Liver (tissue), 9 donors: ENCODE data around the gene KAZN. TPM values are rescaled to one million over a fixed set of nuclear protein-coding genes. Genes with fewer than 3 reads are reported as not detected.

Experiments used
- DNase-seq: peaks from one replicate; pipeline ENCODE4 v3.0.0-alpha.2; 2017; ENCODE audit warnings: low spot score
- H3K27ac ChIP-seq, 2 donors: one replicate each; pipeline ENCODE4 v1.7.0; 2013; ENCODE audit warnings: inconsistent platforms in 2 of 2, low read length in 2 of 2, control low read depth in 1 of 2, low read depth in 1 of 2, mild to moderate bottlenecking in 1 of 2
- H3K27me3 ChIP-seq, 4 donors: one replicate each; pipeline versions ENCODE4 v1.6.1 to v1.7.0; 2013; ENCODE audit warnings: low read length in 3 of 4, inconsistent platforms in 1 of 4, mild to moderate bottlenecking in 1 of 4, moderate library complexity in 1 of 4; ENCODE audit not compliant: control insufficient read depth in 4 of 4, insufficient read depth in 4 of 4
- H3K36me3 ChIP-seq, 4 donors: one replicate each; pipeline versions ENCODE4 v1.6.1 to v1.7.0; 2013; ENCODE audit warnings: low read length in 3 of 4, mild to moderate bottlenecking in 3 of 4, low read depth in 1 of 4, moderate library complexity in 1 of 4; ENCODE audit not compliant: control insufficient read depth in 4 of 4, insufficient read depth in 3 of 4
- H3K4me1 ChIP-seq, 4 donors: one replicate each; pipeline versions ENCODE4 v1.6.1 to v1.7.0; 2013; ENCODE audit warnings: low read length in 3 of 4, mild to moderate bottlenecking in 3 of 4, moderate library complexity in 1 of 4; ENCODE audit not compliant: control insufficient read depth in 4 of 4, insufficient read depth in 4 of 4
- H3K4me3 ChIP-seq, 3 donors: one replicate each; pipeline versions ENCODE4 v1.6.1 to v1.7.0; 2013; ENCODE audit warnings: low read length in 3 of 3, control low read depth in 1 of 3, low read depth in 1 of 3, mild to moderate bottlenecking in 1 of 3
- H3K9ac ChIP-seq, 2 donors: one replicate each; pipeline ENCODE4 v1.7.0; 2013; ENCODE audit warnings: low read length in 2 of 2, mild to moderate bottlenecking in 2 of 2, moderate library complexity in 2 of 2, control low read depth in 1 of 2, low read depth in 1 of 2
- H3K9me3 ChIP-seq, 4 donors: one replicate each; pipeline versions ENCODE4 v1.6.1 to v1.7.0; 2013; ENCODE audit warnings: low read length in 3 of 4; ENCODE audit not compliant: control insufficient read depth in 4 of 4
- EGR1 ChIP-seq, 2 donors: IDR thresholded peaks; 2 replicates each; pipeline ENCODE4 v1.6.1; 2016 to 2018; ENCODE audit warnings: antibody characterized with exemption in 2 of 2, low read depth in 2 of 2
- FOXA1 ChIP-seq: IDR thresholded peaks from 2 replicates; pipeline ENCODE4 v1.6.1; 2016; ENCODE audit warnings: antibody characterized with exemption
- FOXA2 ChIP-seq: IDR thresholded peaks from 2 replicates; pipeline ENCODE4 v1.6.1; 2016; ENCODE audit warnings: antibody characterized with exemption
- GABPA ChIP-seq, 2 donors: IDR thresholded peaks in 1 of 2; conservative IDR thresholded peaks in 1 of 2; 2 replicates each; pipeline ENCODE4 v1.6.1; 2016; ENCODE audit warnings: antibody characterized with exemption in 2 of 2, mild to moderate bottlenecking in 1 of 2, moderate library complexity in 1 of 2
- HNF4A ChIP-seq, 2 donors: conservative IDR thresholded peaks; 2 replicates each; pipeline ENCODE4 v1.6.1; 2016; ENCODE audit warnings: antibody characterized with exemption in 2 of 2, mild to moderate bottlenecking in 2 of 2
- HNF4G ChIP-seq: IDR thresholded peaks from 2 replicates; pipeline ENCODE4 v1.6.1; 2016; ENCODE audit warnings: antibody characterized with exemption
- JUND ChIP-seq, 2 donors: IDR thresholded peaks; 2 replicates each; pipeline ENCODE4 v1.6.1; 2016; ENCODE audit warnings: antibody characterized with exemption in 2 of 2
- NR2F2 ChIP-seq: IDR thresholded peaks from 2 replicates; pipeline ENCODE4 v1.6.1; 2016; ENCODE audit warnings: antibody characterized with exemption
- RXRA ChIP-seq, 2 donors: IDR thresholded peaks; 2 replicates each; pipeline ENCODE4 v1.6.1; 2017 to 2018; ENCODE audit warnings: antibody characterized with exemption in 2 of 2, mild to moderate bottlenecking in 1 of 2
- SP1 ChIP-seq: IDR thresholded peaks from 2 replicates; pipeline ENCODE4 v1.6.1; 2018; ENCODE audit warnings: antibody characterized with exemption, mild to moderate bottlenecking
- TAF1 ChIP-seq: conservative IDR thresholded peaks from 2 replicates; pipeline ENCODE4 v1.6.1; 2016; ENCODE audit warnings: antibody characterized with exemption, mild to moderate bottlenecking
- YY1 ChIP-seq: IDR thresholded peaks from 2 replicates; pipeline ENCODE4 v1.6.1; 2016; ENCODE audit warnings: antibody characterized with exemption, mild to moderate bottlenecking
- WGBS: extraction: QIAGEN DNeasy Blood & Tissue Kit; methylation state at CpG from one replicate; pipeline ENCODE4 v1.1.7; 2013; 5-methylcytosine and 5-hydroxymethylcytosine counted together
- polyA plus RNA-seq, 2 donors: library from polyadenylated mRNA; stranded (reverse) in 1 of 2; unstranded in 1 of 2; fragments of 200-250 nt in 1 of 2; fragments of >200 nt in 1 of 2; fragmentation: Nextera tagmentation in 1 of 2; extraction: Ambion mirVana in 1 of 2; gene quantifications; one replicate each; pipeline versions ENCODE4 v1.2.1 to v1.2.3, GENCODE V29; 2013 to 2015
- total RNA-seq, 2 donors: library from RNA; depleted of rRNA; stranded (reverse); fragments of >200 nt; gene quantifications; one replicate each; pipeline ENCODE4 v1.2.3, GENCODE V29; 2014
- TF ChIP-seq, protein P1 (sequence below): fragments of 150-350 bp; IDR thresholded peaks from 2 replicates; pipeline ENCODE4 v1.5.1; 2017; ENCODE audit warnings: improper control_type of control experiment, low read depth, low read length; ENCODE audit not compliant: missing input control
- TF ChIP-seq, protein P2 (sequence below): IDR thresholded peaks from 2 replicates; pipeline ENCODE4 v1.6.1; 2016; ENCODE audit warnings: antibody characterized with exemption, mild to moderate bottlenecking
- TF ChIP-seq, protein P3 (sequence below): IDR thresholded peaks from 2 replicates; pipeline ENCODE4 v1.6.1; 2016; ENCODE audit warnings: antibody characterized with exemption
- TF ChIP-seq, protein P4 (sequence below): IDR thresholded peaks from 2 replicates; pipeline ENCODE4 v1.6.1; 2016; ENCODE audit warnings: antibody characterized with exemption
- TF ChIP-seq, protein P5 (sequence below): IDR thresholded peaks from 2 replicates; pipeline ENCODE4 v1.6.1; 2016; ENCODE audit warnings: antibody characterized with exemption
- donor health status: healthy.
- donor health status: healthy.
- donor health status: healthy.
- donor health status: healthy.
- donor health status: healthy.

Gene KAZN
- total and polyA plus RNA-seq, 4 donors, result 1.9 to 6.9 (median 2.4) TPM

DNA sequence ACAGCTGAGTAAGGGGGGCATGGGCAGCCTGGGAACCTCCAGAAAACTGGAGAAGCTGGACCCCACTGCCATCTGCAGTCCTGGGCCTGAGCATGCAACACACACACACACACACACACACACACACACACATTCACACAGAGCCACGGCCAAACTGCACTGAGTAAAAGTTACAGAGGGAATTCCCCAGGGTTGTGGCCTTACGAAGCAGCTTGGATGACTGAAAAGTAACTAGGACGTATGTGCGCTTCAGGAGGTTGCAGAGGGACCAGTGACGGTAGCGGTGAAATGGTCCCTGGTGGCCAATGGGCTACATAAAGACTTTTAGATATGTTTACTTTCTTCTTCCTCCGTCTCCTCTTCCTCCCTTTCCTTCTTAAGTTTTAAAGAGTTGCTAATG is 322.6 kb downstream of the KAZN start (continued):
- TF ChIP-seq, protein P1, sequence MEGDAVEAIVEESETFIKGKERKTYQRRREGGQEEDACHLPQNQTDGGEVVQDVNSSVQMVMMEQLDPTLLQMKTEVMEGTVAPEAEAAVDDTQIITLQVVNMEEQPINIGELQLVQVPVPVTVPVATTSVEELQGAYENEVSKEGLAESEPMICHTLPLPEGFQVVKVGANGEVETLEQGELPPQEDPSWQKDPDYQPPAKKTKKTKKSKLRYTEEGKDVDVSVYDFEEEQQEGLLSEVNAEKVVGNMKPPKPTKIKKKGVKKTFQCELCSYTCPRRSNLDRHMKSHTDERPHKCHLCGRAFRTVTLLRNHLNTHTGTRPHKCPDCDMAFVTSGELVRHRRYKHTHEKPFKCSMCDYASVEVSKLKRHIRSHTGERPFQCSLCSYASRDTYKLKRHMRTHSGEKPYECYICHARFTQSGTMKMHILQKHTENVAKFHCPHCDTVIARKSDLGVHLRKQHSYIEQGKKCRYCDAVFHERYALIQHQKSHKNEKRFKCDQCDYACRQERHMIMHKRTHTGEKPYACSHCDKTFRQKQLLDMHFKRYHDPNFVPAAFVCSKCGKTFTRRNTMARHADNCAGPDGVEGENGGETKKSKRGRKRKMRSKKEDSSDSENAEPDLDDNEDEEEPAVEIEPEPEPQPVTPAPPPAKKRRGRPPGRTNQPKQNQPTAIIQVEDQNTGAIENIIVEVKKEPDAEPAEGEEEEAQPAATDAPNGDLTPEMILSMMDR, result no peak
- TF ChIP-seq FOXA1, result no peak
- no peak for TF ChIP-seq HNF4G

DNA sequence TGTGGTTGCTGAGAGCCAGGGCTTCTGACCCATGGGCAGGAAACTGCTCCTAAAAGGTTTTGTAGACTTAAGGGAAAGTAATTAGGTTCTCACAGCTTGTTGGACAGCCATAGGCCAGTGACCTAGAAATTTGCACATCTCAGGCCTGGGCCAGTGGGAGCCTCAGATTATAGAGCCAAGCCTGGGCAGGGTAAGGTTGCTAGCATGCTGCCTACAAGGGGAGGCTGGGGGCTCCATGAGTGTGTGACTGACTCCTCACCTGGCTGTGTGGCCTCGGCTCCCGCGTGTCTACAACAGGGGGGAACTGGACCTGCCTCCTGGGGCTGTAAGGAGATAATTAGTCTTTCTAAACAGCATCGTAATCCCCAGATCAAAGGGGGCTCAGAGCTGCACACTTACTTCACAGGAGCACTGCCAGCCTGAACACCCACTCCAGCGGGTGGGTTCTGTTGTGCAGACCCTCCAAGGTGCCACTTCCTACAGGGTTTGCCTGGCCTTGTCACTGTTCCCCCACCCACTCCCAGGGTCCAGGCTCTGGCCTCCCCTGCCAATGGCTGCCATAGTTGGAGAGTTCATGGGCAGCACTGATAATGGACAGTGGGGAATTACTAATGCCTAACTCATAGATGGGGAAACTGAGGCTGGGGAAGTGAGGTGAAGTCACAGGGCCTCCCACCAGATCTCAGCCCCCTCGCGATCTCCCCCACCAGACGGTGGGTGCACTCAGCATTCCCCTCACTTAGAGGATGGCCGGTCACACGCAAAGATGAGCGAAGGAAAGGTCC is 324.6 kb downstream of the KAZN start:
- no peak overlapping the region for H3K27ac ChIP-seq
- DNase-seq, result no peak

More for the DNA sequence above, 324.6 kb downstream of the KAZN start:
- H3K27me3 ChIP-seq, result peaks cover 0 to 15% (median 3%) of the 10 kb centered on the region in 4 donors
- no peaks in the 10 kb centered on the region for H3K36me3 ChIP-seq
- no peaks in the 10 kb centered on the region for H3K9me3 ChIP-seq
- H3K4me3 ChIP-seq, result no peak overlapping the region
- peaks cover 0 to 8% (median 2%) of the 10 kb centered on the region in 4 donors for H3K4me1 ChIP-seq
- 78% methylated on average over 11 of the region's 11 CpGs for WGBS
- no peak overlapping the region for H3K9ac ChIP-seq
- TF ChIP-seq, protein P2, sequence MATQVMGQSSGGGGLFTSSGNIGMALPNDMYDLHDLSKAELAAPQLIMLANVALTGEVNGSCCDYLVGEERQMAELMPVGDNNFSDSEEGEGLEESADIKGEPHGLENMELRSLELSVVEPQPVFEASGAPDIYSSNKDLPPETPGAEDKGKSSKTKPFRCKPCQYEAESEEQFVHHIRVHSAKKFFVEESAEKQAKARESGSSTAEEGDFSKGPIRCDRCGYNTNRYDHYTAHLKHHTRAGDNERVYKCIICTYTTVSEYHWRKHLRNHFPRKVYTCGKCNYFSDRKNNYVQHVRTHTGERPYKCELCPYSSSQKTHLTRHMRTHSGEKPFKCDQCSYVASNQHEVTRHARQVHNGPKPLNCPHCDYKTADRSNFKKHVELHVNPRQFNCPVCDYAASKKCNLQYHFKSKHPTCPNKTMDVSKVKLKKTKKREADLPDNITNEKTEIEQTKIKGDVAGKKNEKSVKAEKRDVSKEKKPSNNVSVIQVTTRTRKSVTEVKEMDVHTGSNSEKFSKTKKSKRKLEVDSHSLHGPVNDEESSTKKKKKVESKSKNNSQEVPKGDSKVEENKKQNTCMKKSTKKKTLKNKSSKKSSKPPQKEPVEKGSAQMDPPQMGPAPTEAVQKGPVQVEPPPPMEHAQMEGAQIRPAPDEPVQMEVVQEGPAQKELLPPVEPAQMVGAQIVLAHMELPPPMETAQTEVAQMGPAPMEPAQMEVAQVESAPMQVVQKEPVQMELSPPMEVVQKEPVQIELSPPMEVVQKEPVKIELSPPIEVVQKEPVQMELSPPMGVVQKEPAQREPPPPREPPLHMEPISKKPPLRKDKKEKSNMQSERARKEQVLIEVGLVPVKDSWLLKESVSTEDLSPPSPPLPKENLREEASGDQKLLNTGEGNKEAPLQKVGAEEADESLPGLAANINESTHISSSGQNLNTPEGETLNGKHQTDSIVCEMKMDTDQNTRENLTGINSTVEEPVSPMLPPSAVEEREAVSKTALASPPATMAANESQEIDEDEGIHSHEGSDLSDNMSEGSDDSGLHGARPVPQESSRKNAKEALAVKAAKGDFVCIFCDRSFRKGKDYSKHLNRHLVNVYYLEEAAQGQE, result no peak
- TF ChIP-seq TAF1, result no peak
- no peak for TF ChIP-seq NR2F2
- TF ChIP-seq, protein P3, sequence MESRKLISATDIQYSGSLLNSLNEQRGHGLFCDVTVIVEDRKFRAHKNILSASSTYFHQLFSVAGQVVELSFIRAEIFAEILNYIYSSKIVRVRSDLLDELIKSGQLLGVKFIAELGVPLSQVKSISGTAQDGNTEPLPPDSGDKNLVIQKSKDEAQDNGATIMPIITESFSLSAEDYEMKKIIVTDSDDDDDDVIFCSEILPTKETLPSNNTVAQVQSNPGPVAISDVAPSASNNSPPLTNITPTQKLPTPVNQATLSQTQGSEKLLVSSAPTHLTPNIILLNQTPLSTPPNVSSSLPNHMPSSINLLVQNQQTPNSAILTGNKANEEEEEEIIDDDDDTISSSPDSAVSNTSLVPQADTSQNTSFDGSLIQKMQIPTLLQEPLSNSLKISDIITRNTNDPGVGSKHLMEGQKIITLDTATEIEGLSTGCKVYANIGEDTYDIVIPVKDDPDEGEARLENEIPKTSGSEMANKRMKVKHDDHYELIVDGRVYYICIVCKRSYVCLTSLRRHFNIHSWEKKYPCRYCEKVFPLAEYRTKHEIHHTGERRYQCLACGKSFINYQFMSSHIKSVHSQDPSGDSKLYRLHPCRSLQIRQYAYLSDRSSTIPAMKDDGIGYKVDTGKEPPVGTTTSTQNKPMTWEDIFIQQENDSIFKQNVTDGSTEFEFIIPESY, result no peak
- no peak for TF ChIP-seq FOXA1
- TF ChIP-seq YY1, result no peak
- TF ChIP-seq, protein P1, result no peak
- TF ChIP-seq EGR1 (IDR thresholded peaks at IDR 0.05; ENCODE audit: low read depth in 2 of 2), result no peak
- no peak for TF ChIP-seq HNF4A (conservative IDR thresholded peaks at IDR 0.05)
- no peak for TF ChIP-seq JUND (IDR thresholded peaks at IDR 0.05)
- TF ChIP-seq, protein P4, sequence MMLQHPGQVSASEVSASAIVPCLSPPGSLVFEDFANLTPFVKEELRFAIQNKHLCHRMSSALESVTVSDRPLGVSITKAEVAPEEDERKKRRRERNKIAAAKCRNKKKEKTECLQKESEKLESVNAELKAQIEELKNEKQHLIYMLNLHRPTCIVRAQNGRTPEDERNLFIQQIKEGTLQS, result no peak
- TF ChIP-seq FOXA2, result no peak
- TF ChIP-seq RXRA (IDR thresholded peaks at IDR 0.05), result no peak
- no peak for TF ChIP-seq GABPA (IDR thresholded peaks at IDR 0.05 in 1 of 2, conservative IDR thresholded peaks at IDR 0.05 in 1 of 2)
- no peak for TF ChIP-seq SP1
- TF ChIP-seq HNF4G, result no peak
- TF ChIP-seq, protein P5, sequence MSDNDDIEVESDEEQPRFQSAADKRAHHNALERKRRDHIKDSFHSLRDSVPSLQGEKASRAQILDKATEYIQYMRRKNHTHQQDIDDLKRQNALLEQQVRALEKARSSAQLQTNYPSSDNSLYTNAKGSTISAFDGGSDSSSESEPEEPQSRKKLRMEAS, result no peak
